WERI-Rb-1 (cell line): ENCODE data around the gene GDF2.
A peak's percentile ranks its signal among the peaks of the same experiment; 100 is the strongest.

Experiments used
- DNase-seq: peaks from one replicate; pipeline ENCODE4 v3.0.0-alpha.2; 2020
- H3K27ac ChIP-seq: fragments of 250-450 bp; sonication (Bioruptor Pico); 2 replicates; pipeline ENCODE4 v1.5.1; 2020; ENCODE audit warnings: mild to moderate bottlenecking, moderate library complexity
- H3K27me3 ChIP-seq: fragments of 250-450 bp; sonication (Bioruptor Pico); 2 replicates; pipeline ENCODE4 v1.5.1; 2021; ENCODE audit warnings: mild to moderate bottlenecking, low read depth, moderate library complexity; ENCODE audit not compliant: insufficient read depth, severe bottlenecking
- H3K36me3 ChIP-seq: fragments of 250-450 bp; sonication (Bioruptor Pico); 2 replicates; pipeline ENCODE4 v1.5.1; 2020; ENCODE audit warnings: mild to moderate bottlenecking, moderate library complexity
- H3K4me3 ChIP-seq: 2 replicates; pipeline ENCODE4 v1.5.1; 2011; ENCODE audit warnings: low read depth, mild to moderate bottlenecking, control low read depth, low read length
- H3K9me3 ChIP-seq: fragments of 250-450 bp; sonication (Bioruptor Pico); 2 replicates; pipeline ENCODE4 v1.5.1; 2021; ENCODE audit warnings: mild to moderate bottlenecking, moderate library complexity; ENCODE audit not compliant: severe bottlenecking
- CTCF ChIP-seq: IDR thresholded peaks from 2 replicates; pipeline ENCODE4 v1.5.1; 2011; ENCODE audit warnings: low read depth, mild to moderate bottlenecking, control low read depth, inconsistent platforms, low read length

Gene GDF2

GRCh38 chr10:47285381-47286115, 36.7 kb upstream of the GDF2 start:
- Histone ChIP-seq H3K27ac (no peak overlapping the region), H3K4me3 (no peak overlapping the region), H3K27me3 (no peaks in the 10 kb centered on the region), H3K36me3 (no peaks in the 10 kb centered on the region), H3K9me3 (no peaks in the 10 kb centered on the region)
- 0 out of 2 replicates have a peak, but pooled peaks have one; percentile 3 for TF ChIP-seq CTCF
- no peak for DNase-seq

GRCh38 chr10:47286116-47286505, 36.1 kb upstream of the GDF2 start:
- no peak for TF ChIP-seq CTCF
- H3K9me3 ChIP-seq, result no peaks in the 10 kb centered on the region
- H3K27me3 ChIP-seq, result no peaks in the 10 kb centered on the region
- H3K36me3 ChIP-seq, result no peaks in the 10 kb centered on the region
- no peak for DNase-seq
- no peak overlapping the region for H3K4me3 ChIP-seq
- H3K27ac ChIP-seq, result no peak overlapping the region

GRCh38 chr10:47286591-47287315, 35.5 kb upstream of the GDF2 start:
- no peak for TF ChIP-seq CTCF
- Histone ChIP-seq H3K36me3 (no peaks in the 10 kb centered on the region), H3K9me3 (no peaks in the 10 kb centered on the region), H3K4me3 (no peak overlapping the region), H3K27ac (no peak overlapping the region), H3K27me3 (no peaks in the 10 kb centered on the region)
- DNase-seq, result no peak

GRCh38 chr10:47287365-47287802, 34.9 kb upstream of the GDF2 start:
- H3K4me3 ChIP-seq, result no peak overlapping the region
- no peaks in the 10 kb centered on the region for H3K36me3 ChIP-seq
- no peaks in the 10 kb centered on the region for H3K27me3 ChIP-seq
- no peak for DNase-seq
- H3K9me3 ChIP-seq, result no peaks in the 10 kb centered on the region
- TF ChIP-seq CTCF, result no peak
- no peak overlapping the region for H3K27ac ChIP-seq

- DNase-seq, result no peak
- H3K9me3 ChIP-seq, result no peaks in the 10 kb centered on the region
- no peak for TF ChIP-seq CTCF
- no peak overlapping the region for H3K27ac ChIP-seq
- no peak overlapping the region for H3K4me3 ChIP-seq
- H3K27me3 ChIP-seq, result no peaks in the 10 kb centered on the region
- no peaks in the 10 kb centered on the region for H3K36me3 ChIP-seq
These were observed 34.4 kb upstream of the GDF2 start for GRCh38 chr10:47287805-47288204.
